Activated T-helper 1 cell treated with anti-CD3 and anti-CD28 coated beads, Interleukin-12 subunit alpha, Interleukin-12 subunit beta, Interleukin-2, Interleukin-4 antibody, amounts not matched to agents 30 ng/mL and 10 ng/mL and 1 ng/mL, durations not matched to agents 14 hours and 24 hours and 36 hours (primary cell): ENCODE data around the gene KRTAP10-3. TPM values are rescaled to one million over a fixed set of nuclear protein-coding genes. Genes with fewer than 3 reads are reported as not detected.
"Not testable (repeated sequence)": the region's sequence is repeated elsewhere in the genome, so short reads cannot be mapped to it uniquely, and the experiment has no call there.

Source experiments
- DNase-seq: peaks from one replicate; pipeline ENCODE4 v3.0.0; 2021; ENCODE audit warnings: low spot score
- H3K27ac Mint-ChIP-seq: one replicate; pipeline ENCODE4 v1.8.0; 2021; ENCODE audit warnings: mild to moderate bottlenecking, mixed read lengths
- H3K27me3 Mint-ChIP-seq: one replicate; pipeline ENCODE4 v1.8.0; 2022; ENCODE audit warnings: mild to moderate bottlenecking, moderate library complexity, mixed read lengths; ENCODE audit not compliant: insufficient read depth
- H3K36me3 Mint-ChIP-seq: one replicate; pipeline ENCODE4 v1.8.0; 2021; ENCODE audit warnings: low read depth, mixed read lengths
- H3K4me1 Mint-ChIP-seq: one replicate; pipeline ENCODE4 v1.8.0; 2021; ENCODE audit warnings: low read depth, mixed read lengths
- H3K4me3 Mint-ChIP-seq: one replicate; pipeline ENCODE4 v1.8.0; 2021; ENCODE audit warnings: mild to moderate bottlenecking, moderate library complexity, mixed read lengths
- H3K9me3 Mint-ChIP-seq: one replicate; pipeline ENCODE4 v1.8.0; 2021; ENCODE audit warnings: mixed read lengths
- intact Hi-C: fragments of 100-400 bp; cut with micrococcal nuclease; formaldehyde crosslinking; loops from one replicate; pipeline ENCODE4 v1.15.1; 2024
- total RNA-seq: library from RNA; stranded (reverse); gene quantifications from 2 replicates; pipeline ENCODE4 v1.2.3, GENCODE V29; 2022

The KRTAP10-3 gene
- total RNA-seq, 1 donor from 2014 or later, result not detected

DNA sequence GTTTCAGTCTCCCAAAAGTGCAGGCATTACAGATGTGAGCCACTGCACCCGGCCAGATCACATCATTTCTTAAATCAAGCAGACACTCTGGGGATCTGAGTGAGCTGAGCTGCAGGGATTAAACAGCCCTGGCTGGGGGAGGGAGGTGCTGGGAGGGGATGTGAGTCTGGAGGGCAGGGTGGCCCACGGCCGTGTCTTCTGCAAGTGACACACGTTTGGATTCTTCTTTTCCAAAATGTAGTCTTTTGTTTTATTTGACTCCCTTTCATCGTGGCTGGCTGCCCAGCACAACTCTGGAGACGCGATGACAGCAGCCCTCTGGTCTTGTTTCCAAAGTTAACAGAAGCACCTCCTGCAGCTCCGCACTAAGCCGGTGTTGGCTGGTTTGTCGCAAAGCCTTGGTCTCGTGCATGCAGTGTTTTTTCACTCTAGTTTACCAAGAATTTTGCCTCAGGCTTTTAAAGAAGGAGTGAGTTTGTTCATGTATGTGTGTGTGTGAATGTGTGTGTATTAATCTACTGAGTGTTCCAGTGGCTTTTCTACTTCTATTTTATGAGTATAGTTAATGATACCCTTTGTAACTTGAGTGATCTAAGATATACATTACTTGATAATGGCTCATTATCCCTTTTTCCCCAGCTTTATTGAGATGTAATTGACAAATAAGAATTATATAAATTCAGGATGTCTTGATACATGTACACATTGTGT, 24.6 kb upstream of the KRTAP10-3 start:
- H3K27me3 Mint-ChIP-seq, result peaks cover 34% of the 10 kb centered on the region
- H3K4me3 Mint-ChIP-seq, result no peak overlapping the region
- peaks cover 34% of the 10 kb centered on the region for H3K9me3 Mint-ChIP-seq
- intact Hi-C loops, result loop anchor here (10.0 kb wide), 1 partner anchor 132 kb away; the partner anchor contains the start of gene TSPEAR
- DNase-seq, result no peak
- peaks cover 16% of the 10 kb centered on the region for H3K4me1 Mint-ChIP-seq
- H3K36me3 Mint-ChIP-seq, result peaks cover 1% of the 10 kb centered on the region
- H3K27ac Mint-ChIP-seq, result no peak overlapping the region

DNA sequence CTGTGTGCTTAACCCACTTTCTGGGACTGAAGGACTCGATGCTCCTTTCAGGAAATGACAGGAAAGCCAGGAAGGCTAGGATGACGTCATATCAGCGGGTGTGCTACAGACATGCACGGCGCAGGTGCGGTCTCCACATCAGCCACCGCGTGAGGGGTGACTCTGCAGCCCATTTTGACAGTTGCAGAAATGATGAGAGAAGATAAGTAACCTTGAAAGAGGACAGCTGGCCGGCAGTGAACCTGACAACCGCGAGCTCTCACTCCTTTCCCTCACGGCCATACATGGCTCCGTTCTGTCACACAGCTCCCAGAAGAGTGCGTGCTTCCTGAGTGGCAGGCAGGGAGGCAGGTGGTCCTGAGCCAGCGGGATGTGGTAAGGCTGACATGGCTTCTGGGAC, 23.5 kb upstream of the KRTAP10-3 start:
- Mint-ChIP-seq H3K4me1 (peaks cover 16% of the 10 kb centered on the region), H3K9me3 (peaks cover 45% of the 10 kb centered on the region), H3K36me3 (peaks cover 1% of the 10 kb centered on the region), H3K27me3 (peaks cover 26% of the 10 kb centered on the region), H3K4me3 (no peak overlapping the region), H3K27ac (no peak overlapping the region)
- intact Hi-C loops, result loop anchor here (10.0 kb wide), 1 partner anchor 133 kb away; the partner anchor contains the start of gene TSPEAR
- DNase-seq, result no peak

DNA sequence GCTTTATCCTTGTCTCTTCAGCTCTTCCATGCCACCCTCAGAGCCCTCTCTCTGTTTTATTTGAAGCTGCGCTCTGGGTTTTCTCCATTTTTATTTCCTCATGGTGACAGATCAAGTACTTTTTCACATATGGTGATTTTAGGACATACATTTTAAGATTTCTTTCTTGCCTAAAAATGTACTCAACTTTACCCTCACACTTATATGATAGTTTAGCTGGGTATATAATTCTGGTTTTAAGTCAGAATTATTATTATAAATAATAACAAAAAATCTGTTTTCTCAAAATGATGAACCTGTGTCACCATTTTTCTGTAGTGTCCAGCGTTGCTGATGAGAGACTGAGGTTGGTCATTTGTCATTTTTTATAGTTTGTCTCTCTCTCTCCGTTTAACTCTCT, 22.6 kb upstream of the KRTAP10-3 start:
- H3K36me3 Mint-ChIP-seq, result peaks cover 1% of the 10 kb centered on the region

DNA sequence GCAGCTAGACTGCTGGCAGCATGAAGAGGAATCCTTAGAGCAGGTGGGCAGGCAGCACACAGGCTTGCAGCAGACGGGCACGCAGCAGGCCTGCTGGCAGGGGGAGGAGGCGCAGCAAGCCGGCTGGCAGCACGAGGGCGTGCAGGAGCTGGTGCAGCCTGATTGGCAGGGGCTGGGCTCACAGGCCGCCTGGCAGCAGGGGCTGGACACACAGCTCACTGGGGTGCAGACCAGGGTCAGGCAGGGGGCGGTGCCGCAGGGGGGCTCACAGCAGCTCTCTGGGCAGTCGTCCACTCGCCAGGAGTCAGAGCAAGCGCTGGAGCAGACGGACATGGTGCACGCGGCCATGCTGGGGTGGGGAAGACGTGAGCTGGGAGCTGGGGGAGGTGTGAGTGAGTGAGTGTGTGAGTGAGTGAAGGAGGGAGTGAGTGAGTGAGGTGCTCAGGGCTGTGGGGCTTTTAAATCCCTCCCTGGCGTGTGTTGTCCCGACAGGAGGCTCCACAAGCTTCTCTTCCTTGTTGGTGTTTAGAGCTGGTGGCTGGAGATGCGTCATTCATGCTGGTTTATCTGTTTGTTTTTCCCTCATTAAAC, 21.7 kb upstream of the KRTAP10-3 start, which contains the start of gene KRTAP10-5:
Gene KRTAP10-5 (minus strand): TSS at position 374 of the 591 bp plus-strand sequence. CDS start 26 bp downstream, at position 348.
- Mint-ChIP-seq H3K27me3 (peaks cover 13% of the 10 kb centered on the region), H3K9me3 (peaks cover 52% of the 10 kb centered on the region), H3K4me1 (peaks cover 16% of the 10 kb centered on the region)
- not testable (repeated sequence) for H3K27ac Mint-ChIP-seq, DNase-seq, H3K36me3 Mint-ChIP-seq, H3K4me3 Mint-ChIP-seq
- intact Hi-C loops, result loop anchor here (10.0 kb wide), 1 partner anchor 134 kb away; the partner anchor contains the start of gene TSPEAR

More for the DNA sequence above, 22.6 kb upstream of the KRTAP10-3 start:
- intact Hi-C loops, result loop anchor here (10.0 kb wide), 1 partner anchor 134 kb away; the partner anchor contains the start of gene TSPEAR
- Mint-ChIP-seq H3K4me1 (peaks cover 16% of the 10 kb centered on the region), H3K9me3 (peaks cover 47% of the 10 kb centered on the region), H3K4me3 (no peak overlapping the region), H3K27me3 (peaks cover 17% of the 10 kb centered on the region), H3K27ac (no peak overlapping the region)
- no peak for DNase-seq

DNA sequence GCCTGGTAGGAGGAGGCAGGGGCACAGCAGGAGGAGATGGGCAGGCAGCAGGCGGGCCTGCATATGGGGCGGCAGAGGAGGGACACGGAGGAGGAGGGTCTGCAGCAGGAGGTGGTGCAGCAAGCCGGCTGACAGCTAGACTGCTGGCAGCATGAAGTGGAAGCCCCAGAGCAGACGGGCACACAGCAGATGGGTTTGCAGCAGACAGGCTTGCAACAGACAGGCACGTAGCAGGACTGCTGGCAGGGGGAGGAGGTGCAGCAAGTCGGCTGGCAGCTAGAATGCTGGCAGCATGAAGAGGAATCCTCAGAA, 21.2 kb upstream of the KRTAP10-3 start:
- H3K4me3 Mint-ChIP-seq, result no peak overlapping the region
- intact Hi-C loops, result loop anchor here (10.0 kb wide), 1 partner anchor 135 kb away; the partner anchor contains the start of gene TSPEAR
- H3K36me3 Mint-ChIP-seq, result peaks cover 1% of the 10 kb centered on the region
- peaks cover 52% of the 10 kb centered on the region for H3K9me3 Mint-ChIP-seq
- H3K27me3 Mint-ChIP-seq, result peaks cover 10% of the 10 kb centered on the region
- DNase-seq, result no peak
- no peak overlapping the region for H3K27ac Mint-ChIP-seq
- peaks cover 16% of the 10 kb centered on the region for H3K4me1 Mint-ChIP-seq

DNA sequence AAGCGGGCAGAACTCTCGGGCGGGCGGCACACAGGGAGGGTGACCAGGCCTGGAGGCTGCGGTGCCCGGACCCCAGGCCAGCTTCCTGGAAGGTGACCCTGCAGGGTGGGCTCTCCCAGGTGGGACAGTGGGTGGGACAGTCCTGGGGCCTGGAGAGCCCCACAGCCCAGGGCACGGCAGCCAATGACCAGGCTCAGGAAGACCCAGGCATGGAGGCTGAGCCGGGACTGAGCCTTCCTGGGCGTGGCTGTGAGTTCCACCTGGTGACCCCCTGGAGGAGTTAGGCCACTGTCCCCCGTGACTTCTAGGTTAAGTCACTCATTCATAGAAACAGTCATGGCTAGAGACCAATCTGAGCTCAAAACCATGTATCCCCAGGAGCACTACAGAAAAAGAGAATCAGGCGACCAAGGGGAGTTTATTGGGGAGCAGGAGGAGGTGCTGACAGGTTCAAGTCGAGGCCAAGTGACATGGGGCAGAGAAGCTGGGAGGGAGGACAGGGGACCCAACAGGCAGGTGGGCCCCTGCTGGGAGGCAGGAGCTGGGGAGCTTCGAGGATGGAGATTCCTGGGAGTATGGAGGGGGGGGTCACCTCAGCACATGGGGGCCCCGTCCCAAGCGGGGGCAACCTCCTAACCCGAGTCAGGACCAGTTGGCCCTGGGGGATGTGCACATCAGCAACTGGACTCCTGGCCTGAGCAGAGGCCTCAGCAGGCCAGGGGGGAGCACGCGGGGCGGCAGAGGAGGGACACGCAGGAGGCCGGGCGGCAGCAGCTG, 20.6 kb upstream of the KRTAP10-3 start:
- Mint-ChIP-seq H3K4me1 (peaks cover 12% of the 10 kb centered on the region), H3K27me3 (peaks cover 7% of the 10 kb centered on the region), H3K4me3 (no peak overlapping the region), H3K9me3 (peaks cover 52% of the 10 kb centered on the region), H3K36me3 (no peaks in the 10 kb centered on the region), H3K27ac (no peak overlapping the region)
- DNase-seq, result no peak
- intact Hi-C loops, result no loop called here

DNA sequence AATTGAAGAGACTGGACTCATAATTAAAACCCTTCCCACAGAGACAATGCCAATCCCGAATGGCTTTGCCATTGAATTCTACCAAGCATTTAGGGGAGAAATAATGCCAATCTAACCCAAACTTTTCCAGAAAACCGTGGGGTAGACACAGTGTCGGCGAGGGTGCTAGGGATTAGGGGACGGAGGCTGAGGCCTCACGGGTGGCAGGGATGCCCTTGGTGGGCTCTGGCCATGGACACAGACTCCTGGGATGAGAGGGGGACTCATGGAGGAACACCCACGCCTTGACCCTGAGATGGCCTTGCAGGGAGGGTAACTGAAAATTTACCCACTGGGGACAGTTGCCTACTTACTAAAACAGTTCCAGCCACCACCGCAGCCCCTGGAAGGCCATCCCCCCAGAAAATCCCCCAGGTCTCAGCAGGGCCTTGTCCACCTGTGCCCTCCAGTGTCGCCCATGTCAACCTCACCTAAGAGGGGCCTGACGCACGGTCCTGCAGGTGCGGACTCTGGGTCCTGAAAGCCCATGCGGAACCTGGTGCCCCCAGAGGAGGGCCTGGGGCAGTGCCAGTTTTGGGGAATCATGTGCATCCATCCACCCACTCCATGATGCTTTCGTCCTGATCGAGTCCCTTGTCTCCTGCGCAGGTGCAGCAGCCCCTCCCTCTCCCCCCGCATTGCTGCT, 19.9 kb upstream of the KRTAP10-3 start:
- intact Hi-C loops, result no loop called here
- no peak for DNase-seq
- Mint-ChIP-seq H3K4me3 (no peak overlapping the region), H3K27ac (no peak overlapping the region), H3K36me3 (no peaks in the 10 kb centered on the region), H3K27me3 (peaks cover 7% of the 10 kb centered on the region), H3K4me1 (peaks cover 4% of the 10 kb centered on the region), H3K9me3 (peaks cover 52% of the 10 kb centered on the region)

DNA sequence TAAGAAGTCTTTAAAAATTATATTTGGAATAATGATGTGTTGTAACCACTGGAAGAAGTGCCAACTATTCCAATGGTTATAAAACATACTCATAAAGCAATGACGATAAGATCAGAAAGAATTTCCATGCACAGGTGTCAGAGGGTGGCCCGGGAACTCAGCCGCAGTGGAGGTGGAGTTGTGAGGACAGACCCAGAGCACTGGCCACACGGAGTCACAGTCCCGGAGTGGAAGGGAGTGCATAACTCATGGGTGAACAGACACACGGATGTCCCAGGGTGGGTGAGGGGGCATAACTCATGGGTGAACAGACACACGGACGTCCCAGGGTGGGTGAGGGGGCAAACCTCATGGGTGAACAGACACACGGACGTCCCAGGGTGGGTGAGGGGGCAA, 17.4 kb upstream of the KRTAP10-3 start:
- DNase-seq, result no peak
- peaks cover 4% of the 10 kb centered on the region for H3K27me3 Mint-ChIP-seq
- no peak overlapping the region for H3K27ac Mint-ChIP-seq
- H3K36me3 Mint-ChIP-seq, result no peaks in the 10 kb centered on the region
- peaks cover 46% of the 10 kb centered on the region for H3K9me3 Mint-ChIP-seq
- H3K4me1 Mint-ChIP-seq, result no peaks in the 10 kb centered on the region
- intact Hi-C loops, result no loop called here
- no peak overlapping the region for H3K4me3 Mint-ChIP-seq

DNA sequence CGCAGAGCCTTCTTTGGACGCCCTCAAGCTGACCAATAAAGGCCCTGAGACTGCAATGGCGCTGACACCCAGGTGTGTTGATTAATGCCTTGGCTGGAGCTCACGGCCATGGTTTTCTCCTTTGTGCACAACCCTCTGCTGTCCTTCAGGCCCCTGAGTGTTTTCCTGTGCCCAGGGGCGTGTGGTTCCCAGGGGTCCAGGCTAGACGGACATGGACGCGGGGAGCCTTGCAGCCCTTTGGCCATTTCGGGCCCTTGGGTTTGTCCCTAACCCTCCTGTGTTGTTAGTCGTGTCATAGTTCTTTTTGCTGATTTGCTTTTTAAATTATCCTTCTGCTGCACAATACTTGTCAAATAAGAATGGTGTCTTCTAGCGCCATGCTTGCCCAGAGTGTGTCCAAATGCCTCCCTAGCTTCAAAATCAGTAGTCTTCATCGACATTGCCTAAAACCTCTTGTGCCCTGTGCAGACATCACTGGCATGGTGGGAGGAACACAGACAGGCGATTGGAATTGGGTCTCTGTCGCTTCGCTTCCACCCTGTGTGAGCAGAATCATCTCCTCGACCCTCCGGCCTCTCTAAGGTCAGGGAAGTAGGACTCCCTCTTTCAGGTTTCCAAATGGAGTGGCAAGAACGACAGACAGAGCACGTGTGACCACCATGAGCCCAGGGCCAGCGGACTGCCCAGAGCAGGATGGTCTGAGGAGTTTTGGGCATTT, 16.9 kb upstream of the KRTAP10-3 start:
- Mint-ChIP-seq H3K4me1 (no peaks in the 10 kb centered on the region), H3K9me3 (peaks cover 41% of the 10 kb centered on the region), H3K27ac (no peak overlapping the region), H3K36me3 (no peaks in the 10 kb centered on the region), H3K4me3 (no peak overlapping the region), H3K27me3 (peaks cover 4% of the 10 kb centered on the region)
- intact Hi-C loops, result no loop called here
- DNase-seq, result no peak

DNA sequence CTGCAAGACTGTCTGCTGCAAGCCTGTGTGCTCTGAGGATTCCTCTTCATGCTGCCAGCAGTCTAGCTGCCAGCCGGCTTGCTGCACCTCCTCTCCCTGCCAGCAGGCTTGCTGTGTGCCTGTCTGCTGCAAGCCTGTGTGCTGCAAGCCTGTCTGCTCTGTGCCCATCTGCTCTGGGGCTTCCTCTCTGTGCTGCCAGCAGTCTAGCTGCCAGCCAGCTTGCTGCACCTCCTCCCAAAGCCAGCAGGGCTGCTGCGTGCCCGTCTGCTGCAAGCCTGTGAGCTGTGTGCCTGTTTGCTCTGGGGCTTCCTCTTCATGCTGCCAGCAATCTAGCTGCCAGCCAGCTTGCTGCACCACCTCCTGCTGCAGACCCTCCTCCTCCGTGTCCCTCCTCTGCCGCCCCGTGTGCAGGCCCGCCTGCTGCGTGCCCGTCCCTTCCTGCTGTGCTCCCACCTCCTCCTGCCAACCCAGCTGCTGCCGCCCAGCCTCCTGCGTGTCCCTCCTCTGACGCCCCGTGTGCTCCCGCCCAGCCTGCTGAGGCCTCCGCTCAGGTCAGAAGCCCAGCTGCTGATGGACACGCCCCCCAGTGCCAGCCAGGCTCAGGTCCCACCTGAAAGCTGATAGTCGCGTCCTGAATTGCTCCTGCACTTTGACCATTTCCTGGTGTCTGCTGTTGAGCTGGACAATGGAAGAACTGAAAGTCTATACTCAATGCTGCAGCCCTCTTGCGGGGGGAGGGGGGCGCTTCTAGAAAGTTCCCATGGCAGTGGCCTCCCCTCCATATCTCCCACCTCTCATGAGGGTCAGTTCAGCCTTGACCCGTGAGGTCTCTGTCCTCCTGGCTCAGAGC, 16.1 kb upstream of the KRTAP10-3 start:
- Mint-ChIP-seq H3K27me3 (peaks cover 4% of the 10 kb centered on the region), H3K4me1 (no peaks in the 10 kb centered on the region), H3K27ac (no peak overlapping the region), H3K9me3 (peaks cover 36% of the 10 kb centered on the region), H3K36me3 (no peaks in the 10 kb centered on the region), H3K4me3 (no peak overlapping the region)
- DNase-seq, result no peak
- intact Hi-C loops, result no loop called here

DNA sequence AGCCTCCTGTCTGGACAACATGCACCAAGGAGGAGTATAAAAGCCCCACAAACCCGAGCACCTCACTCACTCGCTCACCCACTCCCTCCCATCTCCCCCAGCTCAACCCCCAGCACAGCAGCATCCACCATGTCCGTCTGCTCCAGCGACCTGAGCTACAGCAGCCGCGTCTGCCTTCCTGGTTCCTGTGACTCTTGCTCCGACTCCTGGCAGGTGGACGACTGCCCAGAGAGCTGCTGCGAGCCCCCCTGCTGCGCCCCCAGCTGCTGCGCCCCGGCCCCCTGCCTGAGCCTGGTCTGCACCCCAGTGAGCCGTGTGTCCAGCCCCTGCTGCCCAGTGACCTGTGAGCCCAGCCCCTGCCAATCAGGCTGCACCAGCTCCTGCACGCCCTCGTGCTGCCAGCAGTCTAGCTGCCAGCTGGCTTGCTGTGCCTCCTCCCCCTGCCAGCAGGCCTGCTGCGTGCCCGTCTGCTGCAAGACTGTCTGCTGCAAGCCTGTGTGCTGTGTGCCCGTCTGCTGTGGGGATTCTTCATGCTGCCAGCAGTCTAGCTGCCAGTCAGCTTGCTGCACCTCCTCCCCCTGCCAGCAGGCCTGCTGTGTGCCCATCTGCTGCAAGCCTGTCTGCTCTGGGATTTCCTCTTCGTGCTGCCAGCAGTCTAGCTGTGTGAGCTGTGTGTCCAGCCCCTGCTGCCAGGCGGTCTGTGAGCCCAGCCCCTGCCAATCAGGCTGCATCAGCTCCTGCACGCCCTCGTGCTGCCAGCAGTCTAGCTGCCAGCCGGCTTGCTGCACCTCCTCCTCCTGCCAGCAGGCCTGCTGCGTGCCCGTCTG, 15.2 kb upstream of the KRTAP10-3 start, which contains the start of gene KRTAP10-4:
Gene KRTAP10-4 (plus strand): TSS at position 100 of the 827 bp plus-strand sequence. CDS start 30 bp downstream, at position 130.
- not testable (repeated sequence) for H3K4me3 Mint-ChIP-seq, H3K27me3 Mint-ChIP-seq, H3K27ac Mint-ChIP-seq, DNase-seq, H3K4me1 Mint-ChIP-seq, H3K36me3 Mint-ChIP-seq
- peaks cover 29% of the 10 kb centered on the region for H3K9me3 Mint-ChIP-seq
- intact Hi-C loops, result loop anchor here (2.0 kb wide), 1 partner anchor 27 kb away; the partner anchor contains the start of gene KRTAP10-7
